Vagina (tissue), 2 donors: ENCODE results near the gene SH3GL3.

Experiments used
- POLR2A ChIP-seq, 2 donors: fragments of 450-650 bp; IDR thresholded peaks; one replicate each; pipeline ENCODE4 v1.6.1; 2017; ENCODE audit warnings: antibody characterized with exemption in 2 of 2, mild to moderate bottlenecking in 2 of 2, moderate library complexity in 2 of 2
- TF ChIP-seq, protein P1 (sequence below), 3 experiments: fragments of 450-650 bp in 2 of 3; fragments of 200-600 bp in 1 of 3; sonication (generic) in 1 of 3; IDR thresholded peaks; one replicate each; pipeline ENCODE4 v1.5.1; 2017 to 2019; ENCODE audit warnings: antibody characterized with exemption in 3 of 3, mild to moderate bottlenecking in 2 of 3, moderate library complexity in 2 of 3

DNA sequence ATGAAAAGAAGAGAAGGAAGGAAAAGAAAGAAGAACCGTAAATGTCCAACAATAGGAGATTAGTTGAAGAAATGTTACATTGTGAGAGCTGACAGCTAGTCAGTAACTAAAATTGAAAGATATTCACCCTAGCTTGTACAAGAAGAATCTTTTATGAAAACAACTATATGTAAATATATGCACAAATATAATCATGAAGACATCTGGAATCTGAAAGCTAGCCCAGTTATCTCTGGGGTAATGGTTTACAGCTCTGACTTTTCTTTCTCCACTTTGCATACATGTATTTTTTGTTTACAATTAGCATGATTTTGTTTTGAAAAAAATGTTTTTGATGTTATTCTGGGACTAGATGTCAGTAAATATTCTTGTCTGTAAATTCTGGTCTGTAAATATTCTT is 169.7 kb downstream of the SH3GL3 start:
- TF ChIP-seq, protein P1, sequence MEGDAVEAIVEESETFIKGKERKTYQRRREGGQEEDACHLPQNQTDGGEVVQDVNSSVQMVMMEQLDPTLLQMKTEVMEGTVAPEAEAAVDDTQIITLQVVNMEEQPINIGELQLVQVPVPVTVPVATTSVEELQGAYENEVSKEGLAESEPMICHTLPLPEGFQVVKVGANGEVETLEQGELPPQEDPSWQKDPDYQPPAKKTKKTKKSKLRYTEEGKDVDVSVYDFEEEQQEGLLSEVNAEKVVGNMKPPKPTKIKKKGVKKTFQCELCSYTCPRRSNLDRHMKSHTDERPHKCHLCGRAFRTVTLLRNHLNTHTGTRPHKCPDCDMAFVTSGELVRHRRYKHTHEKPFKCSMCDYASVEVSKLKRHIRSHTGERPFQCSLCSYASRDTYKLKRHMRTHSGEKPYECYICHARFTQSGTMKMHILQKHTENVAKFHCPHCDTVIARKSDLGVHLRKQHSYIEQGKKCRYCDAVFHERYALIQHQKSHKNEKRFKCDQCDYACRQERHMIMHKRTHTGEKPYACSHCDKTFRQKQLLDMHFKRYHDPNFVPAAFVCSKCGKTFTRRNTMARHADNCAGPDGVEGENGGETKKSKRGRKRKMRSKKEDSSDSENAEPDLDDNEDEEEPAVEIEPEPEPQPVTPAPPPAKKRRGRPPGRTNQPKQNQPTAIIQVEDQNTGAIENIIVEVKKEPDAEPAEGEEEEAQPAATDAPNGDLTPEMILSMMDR (IDR thresholded peaks at IDR 0.05), result no peak
- no peak for TF ChIP-seq POLR2A (IDR thresholded peaks at IDR 0.05)
